HepG2 (cell line): Measurements from ENCODE around the gene ARHGEF7. TPM values are rescaled to one million over a fixed set of nuclear protein-coding genes. Genes with fewer than 3 reads are reported as not detected.

Experiments used
- ATAC-seq: fragments of 200-7000 bp; cut with Tn5 transposase; 3 replicates; pipeline ENCODE4 v1.9.1; 2020; ENCODE audit warnings: mild to moderate bottlenecking, moderate library complexity
- BruUV-seq: library from RNA; stranded (reverse); fragments of 400-500 nt; replicated peaks from 2 replicates; lab custom pipeline; 2021; lab: Mats Ljungman, UMichigan
- CTCF ChIA-PET: fragments of 300-600 bp; formaldehyde crosslinking; extraction: SDS; loops from one replicate; lab custom pipeline; 2021; ENCODE audit warnings: low total read pairs, inconsistent platforms, low intra/inter-chr PET ratio; lab: Yijun Ruan, JAX
- POLR2A ChIA-PET: fragments of 350-600 bp; sonication (Branson Sonifier 250); formaldehyde crosslinking; loops from one replicate; lab custom pipeline; 2020; ENCODE audit warnings: antibody characterized with exemption, inconsistent platforms; lab: Yijun Ruan, JAX
- DNase-seq: peaks from one replicate; pipeline ENCODE4 v3.0.0-alpha.2; 2015; ENCODE audit warnings: low spot score
- FAIRE-seq: peaks from 3 replicates; lab custom pipeline; 2011; peaks lifted over from hg19 to GRCh38; lab: Jason Lieb, UNC
- H2AFZ ChIP-seq: one replicate; pipeline ENCODE4 v1.6.1; 2011; ENCODE audit warnings: low read length, inconsistent platforms
- H3K27ac ChIP-seq: fragments of 300-600 bp; 3 replicates; pipeline ENCODE4 v1.8.0; 2011; ENCODE audit warnings: mixed run types, mild to moderate bottlenecking, mixed read lengths, low read length, inconsistent platforms; ENCODE audit not compliant: insufficient read depth; ENCODE audit errors: extremely low read length
- H3K27me3 ChIP-seq, 2 experiments: fragments of 200-600 bp in 1 of 2; 2 replicates in 1 of 2; 3 replicates in 1 of 2; pipeline versions ENCODE4 v1.6.0 to v1.8.0; 2011; ENCODE audit warnings: low read length in 2 of 2, mild to moderate bottlenecking in 2 of 2, moderate library complexity in 2 of 2, inconsistent platforms in 1 of 2; ENCODE audit not compliant: insufficient read depth in 2 of 2, control insufficient read depth in 1 of 2
- H3K36me3 ChIP-seq, 2 experiments: fragments of 200-600 bp in 1 of 2; replicated peaks in 1 of 2; 2 replicates in 1 of 2; 3 replicates in 1 of 2; pipeline versions ENCODE4 v1.5.1 to v1.8.0; 2011; ENCODE audit warnings: low read length in 2 of 2, inconsistent platforms in 1 of 2; ENCODE audit not compliant: insufficient read depth in 2 of 2, control insufficient read depth in 1 of 2
- H3K4me1 ChIP-seq: 2 replicates; pipeline ENCODE4 v1.5.1; 2012; ENCODE audit warnings: low read length, inconsistent platforms; ENCODE audit not compliant: insufficient read depth
- H3K4me2 ChIP-seq: 2 replicates; pipeline ENCODE4 v1.6.0; 2011; ENCODE audit warnings: low read depth, low read length, inconsistent platforms
- H3K4me3 ChIP-seq, 3 experiments: fragments of 200-600 bp in 1 of 3; sonication (generic), shearing (Covaris generic) in 1 of 3; replicated peaks in 1 of 3; 2 replicates each; pipeline ENCODE4 v1.5.1; 2011 to 2016; ENCODE audit warnings: low read length in 3 of 3, inconsistent platforms in 2 of 3, low read depth in 2 of 3, mild to moderate bottlenecking in 2 of 3, control low read depth in 1 of 3, mixed read lengths in 1 of 3; ENCODE audit not compliant: insufficient read depth in 1 of 3
- H3K79me2 ChIP-seq: one replicate; pipeline ENCODE4 v1.6.1; 2011; ENCODE audit warnings: low read length, inconsistent platforms; ENCODE audit not compliant: insufficient read depth
- H3K9ac ChIP-seq: 2 replicates; pipeline ENCODE4 v1.6.0; 2011; ENCODE audit warnings: mild to moderate bottlenecking, low read depth, low read length, inconsistent platforms; ENCODE audit not compliant: insufficient read depth
- H3K9me3 ChIP-seq: 2 replicates; pipeline ENCODE4 v1.5.1; 2012; ENCODE audit warnings: mild to moderate bottlenecking, low read length
- H4K20me1 ChIP-seq: 2 replicates; pipeline ENCODE4 v1.6.0; 2011; ENCODE audit warnings: inconsistent platforms, mild to moderate bottlenecking, low read length, moderate library complexity; ENCODE audit not compliant: insufficient read depth
- DNMT1 ChIP-seq: sonication (generic); formaldehyde crosslinking; IDR thresholded peaks from 2 replicates; pipeline ENCODE4 v1.5.1; 2020; ENCODE audit warnings: mild to moderate bottlenecking, missing genetic modification reagents
- GTF3A ChIP-seq: sonication (generic); formaldehyde crosslinking; conservative IDR thresholded peaks from 2 replicates; pipeline ENCODE4 v1.4.0; 2020; ENCODE audit warnings: mild to moderate bottlenecking, missing genetic modification reagents
- HNF1B ChIP-seq: sonication (generic); formaldehyde crosslinking; IDR thresholded peaks from 2 replicates; pipeline ENCODE4 v1.5.1; 2020; ENCODE audit warnings: mild to moderate bottlenecking, moderate library complexity, missing genetic modification reagents
- IRX3 ChIP-seq: sonication (generic); formaldehyde crosslinking; IDR thresholded peaks from 2 replicates; pipeline ENCODE4 v1.8.1; 2023; ENCODE audit warnings: mild to moderate bottlenecking, low read depth, missing genetic modification reagents, borderline replicate concordance
- JUND ChIP-seq: sonication (generic); formaldehyde crosslinking; IDR thresholded peaks from 2 replicates; pipeline ENCODE4 v1.8.0; 2022; ENCODE audit warnings: mild to moderate bottlenecking, missing genetic modification reagents
- MAFG ChIP-seq: sonication (generic); formaldehyde crosslinking; IDR thresholded peaks from 2 replicates; pipeline ENCODE4 v1.5.1; 2020; ENCODE audit warnings: mild to moderate bottlenecking, missing genetic modification reagents
- NRL ChIP-seq: sonication (generic); formaldehyde crosslinking; IDR thresholded peaks from 2 replicates; pipeline ENCODE4 v1.5.0; 2020; ENCODE audit warnings: missing genetic modification reagents, mild to moderate bottlenecking, moderate library complexity, borderline replicate concordance
- PLSCR1 ChIP-seq: sonication (generic); formaldehyde crosslinking; IDR thresholded peaks from 2 replicates; pipeline ENCODE4 v1.5.0; 2020; ENCODE audit warnings: missing genetic modification reagents, mild to moderate bottlenecking, borderline replicate concordance
- SAP130 ChIP-seq: IDR thresholded peaks from 2 replicates; pipeline ENCODE4 v1.6.1; 2016; ENCODE audit warnings: low read depth
- SNRNP70 ChIP-seq: fragments of 200-400 bp; formaldehyde crosslinking; IDR thresholded peaks from 2 replicates; pipeline ENCODE4 v1.6.1; 2017; ENCODE audit warnings: mild to moderate bottlenecking, low read depth, low read length, moderate library complexity
- TEF ChIP-seq: sonication (generic); formaldehyde crosslinking; IDR thresholded peaks from 2 replicates; pipeline ENCODE4 v1.5.0; 2020; ENCODE audit warnings: missing genetic modification reagents
- THRA ChIP-seq: sonication (generic); formaldehyde crosslinking; IDR thresholded peaks from 2 replicates; pipeline ENCODE4 v1.4.0; 2020; ENCODE audit warnings: missing genetic modification reagents, borderline replicate concordance
- ZFYVE20 ChIP-seq: sonication (generic); formaldehyde crosslinking; IDR thresholded peaks from 2 replicates; pipeline ENCODE4 v1.8.0; 2023; ENCODE audit warnings: low read depth, mild to moderate bottlenecking, moderate library complexity, missing genetic modification reagents, borderline replicate concordance
- ZNF18 ChIP-seq: sonication (generic); formaldehyde crosslinking; IDR thresholded peaks from 2 replicates; pipeline ENCODE4 v1.8.0; 2022; ENCODE audit warnings: mild to moderate bottlenecking, missing genetic modification reagents; ENCODE audit not compliant: insufficient replicate concordance
- ZUFSP ChIP-seq: sonication (generic); formaldehyde crosslinking; IDR thresholded peaks from 2 replicates; pipeline ENCODE4 v1.9.0; 2021; ENCODE audit warnings: missing genetic modification reagents, mild to moderate bottlenecking, borderline replicate concordance
- WGBS: methylation state at CpG from one replicate; pipeline ENCODE4 v1.1.6; 2017; ENCODE audit warnings: low lambda C conversion rate; 5-methylcytosine and 5-hydroxymethylcytosine counted together
- in situ Hi-C: cut with HindIII; loops from 2 replicates; pipeline ENCODE4 v1.10.0; 2017; ENCODE audit warnings: low pct_unique_long_range_greater_than_20kb; ENCODE audit not compliant: extremely low pct_ligation_motif_present
- intact Hi-C: fragments of 100-400 bp; cut with micrococcal nuclease; formaldehyde crosslinking; loops from one replicate; pipeline ENCODE4 v1.10.0; 2022; ENCODE audit not compliant: unreplicated experiment
- polyA plus RNA-seq, 8 experiments: library from polyadenylated mRNA; depleted of rRNA in 3 of 8; stranded (reverse) in 7 of 8; unstranded in 1 of 8; fragments of >200 nt; fragmentation: Illumina TruSeq in 4 of 8; extraction: Trizol in 4 of 8; gene quantifications; 2 replicates each; pipeline versions ENCODE4 v1.2.1 to v1.2.3, GENCODE V29; 2011 to 2016; ENCODE audit warnings: low read depth in 4 of 8, missing spikeins in 1 of 8, mixed read lengths in 1 of 8; ENCODE audit not compliant: insufficient read depth in 1 of 8
- total RNA-seq, 5 experiments: library from RNA; depleted of rRNA; stranded (reverse); fragments of >200 nt; fragmentation: Illumina TruSeq; extraction: Trizol; gene quantifications; 2 replicates each; pipeline ENCODE4 v1.2.3, GENCODE V29; 2016; ENCODE audit warnings: low read depth in 1 of 5

Gene ARHGEF7
- total and polyA plus RNA-seq, 2 of the 13 experiments (the other 11 are each of a cell fraction or from before 2014, with no cell fraction given), result 15.7 to 22.3 TPM

GRCh38 chr13:111130116-111130508 is 15.0 kb downstream of the ARHGEF7 start:
- Histone ChIP-seq H2AFZ (no peak overlapping the region), H4K20me1 (no peaks in the 10 kb centered on the region), H3K9ac (no peak overlapping the region), H3K27ac (no peak overlapping the region), H3K36me3 (no peaks in the 10 kb centered on the region), H3K4me3 (no peak overlapping the region), H3K79me2 (no peaks in the 10 kb centered on the region), H3K27me3 (no peaks in the 10 kb centered on the region; a peak in 1 of 5 replicates), H3K4me1 (no peaks in the 10 kb centered on the region), H3K4me2 (no peak overlapping the region), H3K9me3 (no peaks in the 10 kb centered on the region)
- ATAC-seq (no peak), DNase-seq (no peak), FAIRE-seq (no peak)
- no TSS peak for BruUV-seq
- intact Hi-C loops, result no loop called here
- WGBS, result 17% methylated on average over 5 of the region's 5 CpGs
- TF ChIP-seq THRA (no peak), DNMT1 (no peak), HNF1B (CRISPR knock-in tag) (no peak), IRX3 (CRISPR knock-in tag) (no peak), JUND (CRISPR knock-in tag) (no peak), GTF3A (CRISPR knock-in tag) (no peak), MAFG (CRISPR knock-in tag) (no peak), TEF (CRISPR knock-in tag) (no peak), PLSCR1 (CRISPR knock-in tag) (no peak), SAP130 (CRISPR knock-in tag) (no peak), NRL (no peak), ZFYVE20 (CRISPR knock-in tag) (no peak), SNRNP70 (no peak), ZNF18 (CRISPR knock-in tag) (no peak), ZUFSP (no peak)
- CTCF ChIA-PET, result no interaction called here
- POLR2A ChIA-PET, result no interaction called here
- in situ Hi-C loops, result no loop called here
